Umbilical cord (tissue), 2 donors: ENCODE measurements around the gene ACOT11. TPM values are rescaled to one million over a fixed set of nuclear protein-coding genes. Genes with fewer than 3 reads are reported as not detected.
"Not testable (repeated sequence)": the region's sequence is repeated elsewhere in the genome, so short reads cannot be mapped to it uniquely, and the experiment has no call there.

Experiments used
- DNase-seq: peaks from one replicate; pipeline ENCODE4 v3.0.0-alpha.2; 2015; ENCODE audit warnings: low spot score
- total RNA-seq: library from RNA; depleted of rRNA; stranded (reverse); fragments of >200 nt; gene quantifications from one replicate; pipeline ENCODE4 v1.2.3, GENCODE V29; 2014; ENCODE audit warnings: low replicate concordance; ENCODE audit not compliant: insufficient read depth

Gene ACOT11
- total RNA-seq, 1 donor from 2014 or later: 12.5 TPM

DNA sequence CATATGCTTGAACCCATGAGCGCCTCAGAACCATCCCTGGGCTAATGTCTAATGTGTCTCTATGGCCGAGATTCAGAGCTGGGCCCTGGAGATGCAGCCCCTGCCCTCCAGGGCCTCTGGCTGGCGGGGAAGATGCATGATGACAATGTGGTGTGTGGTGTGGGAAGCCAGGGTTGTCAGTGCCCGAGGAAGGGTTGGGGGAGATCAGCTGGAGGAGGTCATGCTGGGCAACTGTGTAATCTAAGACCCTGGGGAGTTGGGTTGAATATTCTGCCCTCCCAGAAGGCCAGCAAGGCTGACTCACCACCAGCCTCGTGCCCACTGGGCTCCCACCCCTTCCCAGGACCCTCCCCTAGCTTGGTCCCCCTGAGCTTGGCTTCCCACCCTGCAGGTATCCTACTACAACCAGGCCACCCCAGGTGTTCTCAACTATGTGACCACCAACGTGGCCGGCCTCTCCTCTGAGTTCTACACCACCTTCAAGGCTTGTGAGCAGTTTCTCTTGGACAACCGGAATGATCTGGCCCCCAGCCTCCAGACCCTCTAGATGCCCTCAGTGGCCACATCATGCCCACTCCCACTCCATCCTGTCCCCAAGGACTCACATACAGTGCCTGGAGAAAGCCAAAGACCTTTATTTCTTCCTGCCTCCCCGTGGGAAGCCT, 60.7 kb downstream of the ACOT11 start:
- DNase-seq: no peak

DNA sequence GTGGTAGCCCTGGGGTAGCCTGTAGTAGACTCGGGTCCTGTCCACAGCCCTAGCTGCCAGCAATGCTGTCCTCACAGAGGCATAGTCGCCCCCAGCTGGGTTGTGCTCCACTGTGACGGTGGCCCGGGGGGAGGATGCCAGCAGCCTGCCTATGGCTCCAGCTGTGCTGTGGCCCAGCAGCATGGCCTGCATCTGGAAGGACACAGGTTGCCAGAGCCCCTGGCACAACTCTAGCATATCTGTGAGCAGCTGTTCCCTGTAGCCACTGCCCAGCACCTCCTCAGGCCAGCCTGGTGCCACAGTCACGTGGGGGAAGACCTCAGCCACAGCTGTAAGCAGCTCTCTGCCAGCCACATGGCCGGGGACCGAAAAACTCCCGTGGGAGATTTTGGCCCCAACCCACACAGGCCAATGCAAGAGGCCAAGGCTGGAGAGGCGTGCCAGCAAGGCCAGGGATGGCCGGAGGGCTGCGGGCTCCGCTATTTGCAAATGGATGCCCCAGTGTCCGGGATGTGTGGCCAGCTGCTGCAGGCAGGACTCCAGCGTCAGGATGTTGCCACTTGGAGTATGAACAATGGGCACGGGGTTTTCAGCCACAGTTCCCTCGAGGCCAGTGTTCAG, 61.4 kb downstream of the ACOT11 start:
- no peak for DNase-seq

DNA sequence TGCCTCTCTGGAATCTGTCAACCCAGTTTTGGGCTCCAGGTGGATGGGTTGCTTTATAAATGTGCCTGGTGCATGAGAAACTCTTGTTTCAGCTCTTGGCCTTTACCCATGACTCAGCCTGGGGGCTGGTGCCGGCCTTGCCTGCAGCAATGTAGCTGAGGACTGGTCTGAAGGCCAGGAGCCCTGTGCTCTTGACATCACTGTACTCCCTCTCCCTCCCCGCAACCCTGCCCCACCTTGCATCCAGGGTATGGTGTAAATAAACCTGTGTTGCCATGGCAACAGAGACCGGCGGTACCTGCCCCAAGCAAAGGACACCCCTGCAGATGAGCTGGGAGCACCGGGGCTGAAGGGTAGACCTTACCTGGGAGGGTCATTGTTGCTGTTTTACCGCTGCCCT, 62.0 kb downstream of the ACOT11 start:
- DNase-seq: no peak

DNA sequence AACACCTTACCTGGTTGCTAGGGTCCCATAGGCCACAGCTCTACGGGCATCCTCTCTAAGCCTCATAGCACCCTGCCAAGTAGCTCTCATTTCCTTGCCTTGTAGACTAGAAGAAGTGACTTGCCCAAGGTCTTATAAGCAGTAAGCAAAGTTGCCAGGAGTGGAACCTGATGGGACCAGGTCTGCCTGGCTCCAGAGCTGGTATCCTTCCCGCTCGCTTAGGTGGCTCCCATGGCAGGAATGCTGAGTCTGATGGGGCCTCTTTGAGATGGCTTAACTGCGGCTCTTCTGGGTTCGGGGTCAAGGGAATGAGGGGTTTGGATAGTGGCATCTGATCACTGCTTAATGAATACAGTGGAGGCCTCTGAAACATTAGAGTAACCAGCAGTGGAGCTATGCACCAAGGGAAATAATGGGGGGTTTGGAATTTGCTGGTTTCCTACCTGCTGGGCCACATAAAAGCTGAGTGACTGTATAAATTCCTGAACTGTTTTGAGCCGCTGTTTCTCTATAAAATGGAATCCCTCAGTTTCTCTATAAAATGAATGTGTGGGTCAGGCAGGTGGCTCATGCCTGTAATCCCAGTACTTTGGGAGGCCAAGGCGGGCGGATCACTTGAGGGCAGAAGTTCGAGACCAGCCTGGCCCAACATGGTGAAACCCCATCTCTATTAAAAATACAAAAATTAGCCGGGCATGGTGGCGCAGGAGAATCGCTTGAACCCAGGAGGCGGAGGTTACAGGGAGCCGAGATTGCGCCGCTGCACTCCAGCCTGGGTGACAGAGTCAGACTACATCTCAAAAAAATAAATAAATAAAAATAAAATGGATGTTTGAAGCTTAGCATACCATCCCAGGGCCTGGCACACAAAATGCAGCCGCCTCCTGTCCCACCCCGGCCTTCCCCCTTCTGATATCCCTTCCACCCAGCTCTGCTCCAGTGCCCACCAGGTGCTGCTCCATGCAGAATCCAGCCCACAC, 62.9 kb downstream of the ACOT11 start:
- no peak for DNase-seq

DNA sequence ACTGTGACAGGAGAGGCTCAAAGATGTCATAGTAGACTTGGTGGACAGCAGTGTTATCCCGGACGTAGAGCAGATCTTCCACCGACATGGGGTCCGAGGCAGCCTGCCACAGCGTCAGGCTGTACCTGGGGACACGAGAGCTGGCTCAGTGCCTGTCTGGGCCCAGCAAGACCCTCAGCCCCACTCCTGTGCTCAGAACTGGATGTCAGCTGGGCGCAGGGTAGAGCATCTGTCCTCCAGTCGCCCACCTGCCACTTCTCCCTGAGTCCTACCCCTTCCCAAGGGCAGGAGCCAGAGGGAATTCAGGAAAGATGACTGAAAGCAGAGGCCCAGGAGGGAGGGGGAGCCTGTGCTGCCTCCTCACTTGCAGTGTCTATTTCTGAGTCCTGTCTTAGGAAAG, 63.6 kb downstream of the ACOT11 start:
- DNase-seq: no peak

DNA sequence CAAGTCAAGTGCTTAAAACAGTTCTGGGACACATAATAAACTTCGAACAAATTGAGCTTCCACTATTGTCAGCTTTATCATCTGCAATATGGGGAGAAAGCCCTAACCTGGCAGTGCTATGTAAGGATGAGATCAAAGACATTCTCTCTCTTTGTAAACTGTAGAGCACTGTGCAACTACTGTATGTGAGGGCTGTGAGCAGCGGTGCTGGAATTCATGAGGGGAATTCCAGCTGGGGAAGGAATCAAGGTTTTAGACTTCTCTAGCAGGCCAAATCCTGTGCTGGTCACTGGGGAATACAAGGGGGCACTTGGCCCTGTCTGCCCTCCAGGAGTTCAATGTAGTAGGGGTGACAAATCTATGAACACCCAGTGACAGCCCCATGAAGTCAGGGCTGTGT, 66.0 kb downstream of the ACOT11 start:
- DNase-seq: no peak

DNA sequence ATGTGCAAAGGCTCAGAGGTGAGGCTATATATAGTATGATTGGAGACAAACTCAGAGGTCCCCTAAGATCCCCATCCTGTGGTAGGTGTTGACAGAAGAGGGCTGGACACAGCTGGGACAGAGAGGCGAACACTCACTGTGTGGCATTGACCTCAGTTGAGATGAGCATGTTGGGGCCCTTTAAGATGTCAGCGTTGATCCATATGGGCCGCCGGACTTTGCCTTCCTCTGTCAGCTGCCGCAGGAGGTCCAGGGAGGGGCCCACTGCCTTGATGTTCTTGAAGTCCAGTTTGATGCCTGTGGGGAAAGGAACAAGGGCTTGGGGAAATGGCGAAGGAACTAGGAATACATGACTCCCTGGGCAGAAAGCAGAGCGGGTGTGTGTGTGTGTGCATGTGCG, 66.5 kb downstream of the ACOT11 start:
- DNase-seq: no peak

DNA sequence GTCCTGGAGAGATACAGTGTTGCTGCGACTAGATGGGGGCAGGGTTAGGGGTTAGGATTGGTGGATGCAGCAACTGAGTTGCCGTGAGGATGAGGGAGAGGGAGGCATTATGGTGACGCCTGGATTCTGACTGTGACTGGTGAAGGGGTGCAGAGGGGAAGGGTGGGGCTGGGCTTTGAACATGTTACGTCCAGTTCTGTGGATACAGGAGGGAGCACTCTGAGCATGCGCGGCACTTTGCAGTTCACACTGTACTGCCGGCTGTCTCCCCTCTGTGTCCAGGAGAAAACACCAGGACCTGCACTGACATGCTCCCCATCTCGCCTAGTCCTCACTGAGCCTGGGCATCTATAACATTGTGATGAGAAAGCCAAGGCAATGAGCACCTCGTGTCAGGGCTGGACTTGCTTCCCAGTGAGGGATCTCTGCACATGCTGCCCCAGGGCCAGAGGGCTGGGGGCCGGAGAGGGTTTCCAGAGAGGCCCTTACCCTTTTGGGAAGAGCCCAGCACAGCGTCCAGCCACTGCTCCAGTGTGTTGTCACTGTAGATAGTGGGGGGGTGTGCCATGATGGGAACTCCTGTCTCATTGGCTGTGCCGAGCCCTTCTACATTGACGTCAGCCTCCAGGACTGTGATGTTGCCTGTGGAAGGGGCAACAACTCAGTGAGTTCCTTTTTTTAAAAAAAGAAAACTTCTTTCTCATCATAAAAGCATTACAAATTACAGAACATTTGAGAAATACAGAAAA, 67.7 kb downstream of the ACOT11 start:
- DNase-seq: peak; percentile 44

DNA sequence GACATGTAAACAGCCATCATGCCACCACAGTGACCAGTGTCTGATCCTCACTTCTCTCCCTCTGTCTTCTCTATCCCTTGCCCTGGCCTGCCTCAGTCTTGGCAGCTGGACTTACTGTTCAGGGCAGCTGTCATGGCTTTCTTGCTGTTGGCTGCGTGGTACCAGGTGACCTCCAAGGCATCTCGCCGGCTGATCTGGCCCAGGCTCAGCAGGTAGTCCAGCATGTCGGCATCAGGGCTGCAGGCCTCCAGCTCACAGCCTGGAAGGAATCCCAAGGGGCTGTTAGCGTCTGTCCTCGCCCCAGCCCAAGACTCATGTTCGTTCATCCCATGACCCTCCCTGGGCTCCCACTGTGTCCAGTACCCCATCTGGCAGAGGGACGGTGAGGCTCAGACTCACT, 71.7 kb downstream of the ACOT11 start:
- DNase-seq: no peak

DNA sequence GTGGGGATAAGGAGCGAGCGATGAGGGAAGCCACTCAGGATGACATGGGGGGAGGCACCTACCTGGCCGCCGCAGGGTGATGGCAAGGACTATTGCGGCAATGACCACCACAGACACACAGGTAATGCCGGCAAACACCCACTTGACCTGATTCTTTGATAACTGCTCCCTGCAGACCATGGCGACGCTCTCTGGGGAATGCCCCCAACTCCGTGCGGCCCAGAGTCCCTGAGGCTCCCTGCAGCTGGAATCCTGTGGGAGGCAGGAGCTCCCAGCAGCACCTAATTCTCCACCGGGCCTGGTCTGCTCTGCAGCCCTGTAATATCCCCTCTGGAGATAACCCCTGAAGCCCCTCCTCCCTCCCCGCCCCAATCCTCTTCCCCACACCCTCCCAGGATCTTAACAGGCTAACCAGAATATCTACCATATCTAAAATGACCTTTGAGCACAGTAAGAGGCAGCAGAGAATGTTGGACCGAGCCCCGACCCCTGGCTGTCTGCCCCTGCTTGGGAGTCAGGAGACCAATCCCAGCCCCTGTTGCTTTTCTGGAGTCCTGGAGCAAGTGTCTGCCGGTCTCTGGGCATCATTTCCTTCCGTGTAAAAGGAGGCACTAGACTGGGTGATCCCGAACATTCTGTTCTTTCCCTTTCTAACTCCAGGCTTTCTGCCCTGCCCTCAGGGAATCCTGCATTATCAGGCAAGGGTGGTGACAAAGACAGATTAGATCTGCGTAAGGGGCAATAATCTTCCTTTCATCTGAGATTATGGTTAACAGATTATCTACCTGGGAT, 75.4 kb downstream of the ACOT11 start, which contains the start of gene FAM151A:
TSS of gene FAM151A (minus strand) at position 310 of the 792 bp plus-strand sequence. CDS start at position 180, 130 bp downstream.
- peak; percentile 15 for DNase-seq

DNA sequence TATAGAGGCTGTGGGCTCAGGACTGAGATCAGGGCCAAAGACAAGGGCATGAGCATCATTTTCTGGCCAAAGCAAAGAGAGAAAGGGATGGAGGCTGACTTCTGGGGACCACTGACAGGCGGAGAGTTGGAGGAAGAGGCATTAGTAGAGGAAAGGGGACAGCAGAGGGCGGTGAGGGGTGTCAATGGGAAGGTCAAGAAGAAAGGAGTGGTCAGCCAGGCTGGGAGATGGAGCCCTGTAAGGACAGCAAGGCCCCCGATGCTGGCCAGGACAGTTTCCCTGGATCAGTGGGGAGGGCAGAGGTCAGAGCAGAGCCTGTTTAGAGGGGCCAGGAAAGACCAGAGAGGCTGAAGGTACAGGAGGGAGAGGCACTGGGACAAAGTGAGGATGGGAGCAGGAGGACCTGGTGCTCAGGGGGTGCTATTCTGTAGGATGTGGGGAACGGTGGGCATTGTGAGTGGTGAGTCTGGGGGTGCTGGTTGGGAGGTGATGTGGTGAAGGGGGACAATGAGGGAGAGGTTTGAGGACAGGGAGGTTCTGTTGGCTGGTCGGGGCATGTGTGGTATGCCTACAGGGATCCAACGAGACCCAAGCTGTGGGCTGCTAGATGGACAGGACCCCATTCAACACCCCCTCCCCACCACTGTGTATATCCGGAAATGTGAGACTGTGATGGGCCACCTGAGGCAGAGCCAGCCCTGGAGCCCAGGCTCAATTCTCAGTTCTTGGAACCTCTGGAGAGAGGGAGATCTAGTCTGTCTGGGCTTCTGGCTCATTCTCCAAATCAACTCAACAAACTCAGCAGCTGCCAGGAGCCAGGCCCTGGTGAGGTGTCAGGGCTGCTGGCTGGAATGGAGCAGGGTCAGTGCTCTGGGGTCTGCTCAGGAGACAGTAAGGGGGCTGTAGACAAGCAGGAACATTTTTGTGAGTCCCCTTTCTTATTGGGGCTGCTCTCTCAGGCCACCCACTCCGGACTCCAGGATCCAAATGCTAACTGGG, 76.7 kb downstream of the ACOT11 start:
- no peak for DNase-seq

DNA sequence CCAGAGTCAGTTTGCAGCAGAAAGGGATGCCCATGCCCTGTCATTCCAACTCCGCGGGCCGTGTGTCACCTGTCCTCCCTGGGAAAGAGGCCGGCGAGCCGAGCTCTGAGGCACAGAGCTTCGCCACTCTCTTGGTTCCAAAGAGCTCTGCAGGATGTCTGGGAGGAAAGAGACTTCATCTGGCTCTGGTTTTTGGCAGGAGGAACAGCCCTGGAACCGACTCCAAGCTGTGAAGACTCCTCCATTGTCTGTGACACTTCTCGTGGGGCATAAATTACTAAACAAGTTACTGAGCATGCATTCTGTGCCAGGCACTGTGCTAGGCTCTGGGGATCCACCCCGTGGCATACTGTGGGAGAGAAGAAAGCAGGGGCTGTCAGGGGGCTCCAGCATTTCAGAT, 79.2 kb downstream of the ACOT11 start:
- no peak for DNase-seq

DNA sequence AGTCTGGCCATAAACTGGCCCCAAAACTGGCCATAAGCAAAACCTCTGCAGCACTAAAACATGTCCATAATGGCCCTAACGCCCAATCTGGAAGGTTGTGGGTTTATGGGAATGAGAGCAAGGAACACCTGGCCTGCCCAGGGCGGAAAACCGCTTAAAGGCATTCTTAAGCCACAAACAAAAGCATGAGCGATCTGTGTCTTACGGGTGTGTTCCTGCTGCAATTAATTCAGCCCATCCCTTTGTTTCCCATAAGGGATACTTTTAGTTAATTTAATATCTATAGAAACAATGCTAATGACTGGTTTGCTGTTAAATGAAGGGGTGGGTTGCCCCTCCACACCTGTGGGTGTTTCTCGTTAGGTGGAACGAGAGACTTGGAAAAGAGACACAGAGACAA, 87.8 kb downstream of the ACOT11 start:
- DNase-seq: not testable (repeated sequence)

DNA sequence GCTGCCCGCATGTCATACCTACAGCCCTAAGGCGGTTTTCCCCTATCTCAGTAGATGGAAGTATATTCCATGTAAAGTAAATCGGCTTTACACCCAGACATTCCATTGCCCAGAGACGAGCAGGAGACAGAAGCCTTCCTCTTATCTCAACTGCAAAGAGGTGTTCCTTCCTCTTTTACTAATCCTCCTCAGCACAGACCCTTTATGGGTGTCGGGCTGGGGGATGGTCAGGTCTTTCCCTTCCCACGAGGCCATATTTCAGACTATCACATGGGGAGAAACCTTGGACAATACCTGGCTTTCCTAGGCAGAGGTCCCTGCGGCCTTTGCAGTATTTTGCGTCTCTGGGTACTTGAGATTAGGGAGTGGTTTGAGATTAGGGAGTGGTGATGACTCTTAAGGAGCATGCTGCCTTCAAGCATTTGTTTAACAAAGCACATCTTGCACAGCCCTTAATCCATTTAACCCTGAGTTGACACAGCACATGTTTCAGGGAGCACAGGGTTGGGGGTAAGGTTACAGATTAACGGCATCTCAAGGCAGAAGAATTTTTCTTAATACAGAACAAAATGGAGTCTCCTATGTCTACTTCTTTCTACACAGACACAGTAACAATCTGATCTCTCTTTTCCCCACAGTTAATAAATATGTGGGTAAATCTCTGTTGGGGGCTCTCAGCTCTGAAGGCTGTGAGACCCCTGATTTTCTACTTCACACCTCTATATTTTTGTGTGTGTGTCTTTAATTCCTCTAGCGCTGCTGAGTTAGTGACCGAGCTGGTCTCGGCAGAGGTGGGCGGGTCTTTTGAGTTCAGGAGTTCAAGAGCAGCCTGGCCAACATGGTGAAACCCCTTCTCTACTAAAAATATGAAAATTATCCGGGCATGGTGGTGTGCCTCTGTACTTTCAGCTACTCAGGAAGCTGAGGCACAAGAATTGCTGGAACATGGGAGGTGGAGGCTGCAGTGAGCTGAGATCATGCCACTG, 88.7 kb downstream of the ACOT11 start:
- DNase-seq: not testable (repeated sequence)

DNA sequence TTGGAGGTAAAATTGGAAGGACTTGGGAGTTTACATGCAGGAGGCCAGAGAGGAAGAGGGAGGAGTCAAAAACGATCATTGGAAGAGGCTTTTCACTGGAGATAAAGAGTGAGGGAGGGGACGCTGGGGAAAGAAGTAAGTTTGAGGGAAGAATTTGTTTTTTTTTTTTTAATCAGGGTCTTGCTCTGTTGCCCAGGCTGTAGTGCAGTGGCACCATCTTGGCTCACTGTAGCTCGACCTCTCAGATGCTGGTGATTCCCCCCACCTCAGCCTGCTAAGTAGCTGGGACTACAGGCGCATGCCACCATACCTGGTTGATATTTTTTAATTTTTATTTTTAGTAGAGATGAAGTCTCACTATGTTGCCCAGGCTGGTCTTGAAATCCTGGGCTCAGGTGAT, 92.3 kb downstream of the ACOT11 start:
- DNase-seq: no peak

DNA sequence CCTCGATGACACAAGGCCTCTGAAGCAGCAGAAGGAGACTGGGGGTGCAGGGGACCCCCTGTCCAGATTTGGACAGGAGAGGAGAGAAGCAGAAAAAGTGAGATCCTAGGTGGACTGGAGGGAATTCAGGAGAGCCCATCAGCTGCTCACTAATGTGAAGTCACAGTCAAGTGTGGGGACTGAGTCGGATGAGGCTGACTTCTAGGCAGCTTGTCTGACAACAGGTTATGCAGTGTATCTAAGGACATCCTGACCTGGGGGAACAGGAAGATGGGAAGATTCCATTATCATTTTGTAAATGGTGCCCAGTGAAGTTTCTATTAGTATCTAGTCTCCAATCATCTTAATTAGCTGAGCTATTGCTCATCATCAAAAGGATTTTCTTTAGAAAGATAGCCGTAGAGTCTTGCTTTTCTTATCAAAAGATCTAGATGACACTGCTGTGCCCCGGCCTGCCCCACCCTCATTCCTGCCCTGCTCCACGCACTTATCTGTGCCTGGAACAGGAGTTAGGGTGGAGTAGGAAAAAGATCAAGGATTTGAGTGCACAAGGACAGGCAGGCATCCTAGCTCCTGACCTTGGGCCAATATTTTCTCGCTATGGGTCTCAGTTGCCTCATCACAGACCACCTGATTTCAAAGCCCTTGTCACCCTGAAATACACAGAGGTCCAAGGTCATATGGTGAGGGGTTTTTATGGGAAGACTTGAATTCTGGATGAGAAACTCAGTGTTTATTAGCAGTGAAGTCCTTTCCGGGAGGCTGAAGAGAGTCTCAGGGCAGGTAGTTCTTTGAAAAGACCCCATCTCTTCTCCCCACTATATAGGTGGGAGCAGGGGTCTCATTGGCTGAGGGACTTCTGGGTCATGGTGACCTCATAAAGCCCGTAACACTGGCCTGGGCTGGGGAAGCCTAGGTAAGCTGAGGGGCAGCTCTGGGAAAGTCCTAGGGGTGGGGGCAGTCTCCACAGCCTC, 93.1 kb downstream of the ACOT11 start, which contains the start of gene MROH7:
TSS of gene MROH7 (plus strand) at position 924 of the 974 bp plus-strand sequence. CDS start 11,141 bp downstream, outside the sequence.
- DNase-seq: no peak

DNA sequence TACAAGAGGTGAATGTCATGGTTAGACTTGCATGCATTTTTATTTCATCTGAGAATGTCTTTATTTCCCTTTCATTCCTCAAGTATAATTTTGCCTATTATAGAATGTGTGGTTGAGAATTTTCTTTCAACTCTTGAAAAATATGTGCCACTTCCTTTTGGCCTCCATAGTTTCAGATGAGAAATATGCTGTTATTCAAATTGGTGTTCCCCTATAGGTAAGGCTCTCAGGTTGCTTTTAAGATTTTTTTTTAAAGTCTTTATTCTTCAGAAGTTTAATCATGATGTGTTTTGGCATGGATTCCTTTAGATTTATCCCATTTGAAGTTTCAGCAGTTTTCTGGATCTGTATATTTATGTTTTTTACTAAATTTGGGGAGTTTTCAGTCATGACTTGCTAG, 95.7 kb downstream of the ACOT11 start:
- DNase-seq: no peak
